MG63 (cell line): ENCODE data around the gene PRKAG2. TPM values are rescaled to one million over a fixed set of nuclear protein-coding genes. Genes with fewer than 3 reads are reported as not detected.

Source experiments
- DNase-seq: peaks from one replicate; pipeline ENCODE4 v3.0.0-alpha.2; 2020
- H3K27me3 ChIP-seq: fragments of 250-450 bp; sonication (Bioruptor Pico); 2 replicates; pipeline ENCODE4 v1.5.1; 2020; ENCODE audit warnings: mild to moderate bottlenecking, moderate library complexity
- H3K36me3 ChIP-seq: fragments of 250-450 bp; sonication (Bioruptor Pico); 2 replicates; pipeline ENCODE4 v1.5.1; 2020; ENCODE audit warnings: mild to moderate bottlenecking, moderate library complexity
- H3K4me3 ChIP-seq: fragments of 250-450 bp; sonication (Bioruptor Pico); 2 replicates; pipeline ENCODE4 v1.5.1; 2020; ENCODE audit warnings: mild to moderate bottlenecking, moderate library complexity
- H3K9me3 ChIP-seq: fragments of 250-450 bp; sonication (Bioruptor Pico); 2 replicates; pipeline ENCODE4 v1.5.1; 2020; ENCODE audit warnings: mild to moderate bottlenecking, moderate library complexity
- total RNA-seq: library from RNA; depleted of rRNA; stranded (reverse); fragments of >200 nt; shearing (Covaris generic); gene quantifications from 2 replicates; pipeline ENCODE4 v1.2.3, GENCODE V29; 2014; ENCODE audit warnings: low replicate concordance

Gene PRKAG2
- total RNA-seq, 1 experiment from 2014 or later = 15.2 TPM

DNA sequence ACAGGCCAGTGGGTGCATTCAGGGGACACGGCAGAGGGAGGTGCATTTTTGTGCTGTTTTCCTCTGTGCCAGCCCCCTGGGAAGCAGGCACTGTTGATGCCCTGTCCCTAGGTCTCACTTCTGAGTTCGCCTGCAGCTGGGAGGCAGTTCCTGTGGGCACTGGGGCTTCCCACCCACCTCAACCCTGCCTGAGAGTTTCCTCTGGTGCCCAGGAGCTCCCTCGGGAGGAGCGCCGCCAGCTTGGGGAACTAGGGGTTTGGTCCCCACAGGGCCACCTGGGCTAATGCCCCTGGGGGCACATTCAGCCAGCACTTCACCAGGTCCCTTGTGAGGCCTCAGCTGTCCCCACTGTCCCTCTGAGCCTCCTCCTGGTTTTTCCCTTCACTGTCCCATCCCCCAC is 179.0 kb downstream of the PRKAG2 start:
- Histone ChIP-seq H3K4me3 (no peak overlapping the region), H3K36me3 (no peaks in the 10 kb centered on the region), H3K9me3 (no peaks in the 10 kb centered on the region), H3K27me3 (no peaks in the 10 kb centered on the region)
- DNase-seq = no peak

DNA sequence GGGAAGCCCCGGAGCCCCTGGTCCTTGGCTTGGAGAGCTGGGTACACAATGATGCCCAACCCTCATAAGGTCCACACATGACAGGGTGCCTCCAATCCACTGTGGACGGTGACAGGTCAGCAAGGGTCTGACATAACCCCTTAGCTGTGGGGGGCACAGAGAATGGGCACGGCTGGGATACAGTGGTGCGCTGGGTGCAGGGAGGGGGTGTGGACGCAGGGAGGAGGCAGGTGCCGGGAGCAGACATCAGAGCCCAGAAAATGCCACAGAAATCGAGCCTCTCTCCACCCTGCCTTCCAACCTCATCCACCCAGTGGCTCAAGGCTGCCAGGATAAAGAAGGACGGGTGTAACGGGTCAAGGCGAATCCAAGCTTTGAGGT is 179.4 kb downstream of the PRKAG2 start:
- Histone ChIP-seq H3K9me3 (no peaks in the 10 kb centered on the region), H3K36me3 (no peaks in the 10 kb centered on the region), H3K4me3 (no peak overlapping the region), H3K27me3 (no peaks in the 10 kb centered on the region)
- DNase-seq = no peak

DNA sequence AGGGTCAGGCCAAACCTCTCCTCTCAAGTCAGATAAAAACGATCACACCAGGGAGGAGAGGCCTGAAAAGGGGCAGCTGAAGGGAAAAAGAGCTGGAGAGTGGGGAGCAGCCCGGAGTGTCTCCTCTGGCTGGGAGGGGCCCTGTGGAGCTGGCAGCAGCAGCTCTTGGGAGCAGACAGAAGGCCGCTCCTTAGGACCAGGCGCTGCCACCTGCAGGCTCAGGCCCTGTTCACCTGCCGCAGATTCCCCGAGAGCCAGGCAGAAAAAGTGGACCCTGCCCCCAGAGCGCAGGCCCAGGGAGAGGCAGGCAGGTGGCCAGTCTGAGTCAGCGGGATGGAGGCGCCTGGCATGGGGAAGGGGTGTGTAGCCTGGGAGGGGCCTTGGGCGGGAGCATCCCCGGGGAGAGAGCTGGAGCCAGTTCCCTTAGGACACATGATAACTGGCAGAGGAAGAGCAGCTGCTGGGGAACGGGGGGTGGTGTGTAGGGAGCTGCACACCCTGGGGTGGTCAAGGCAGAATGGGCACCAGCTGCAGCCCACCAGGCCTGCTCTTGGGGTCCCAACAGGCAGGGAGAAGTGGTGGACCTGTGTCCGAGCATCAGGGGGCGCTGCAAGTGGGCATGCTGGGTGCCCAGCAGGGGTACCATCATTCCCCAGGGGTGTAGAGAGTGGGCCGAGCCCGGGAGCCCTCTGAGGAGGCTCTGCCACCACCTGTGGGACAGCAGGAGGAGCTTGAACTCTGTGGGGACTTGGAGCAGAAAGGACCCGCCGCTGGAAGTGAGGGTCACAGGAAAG is 180.0 kb downstream of the PRKAG2 start:
- Histone ChIP-seq H3K36me3 (no peaks in the 10 kb centered on the region), H3K9me3 (no peaks in the 10 kb centered on the region)
- DNase-seq = peak; percentile 14

DNA sequence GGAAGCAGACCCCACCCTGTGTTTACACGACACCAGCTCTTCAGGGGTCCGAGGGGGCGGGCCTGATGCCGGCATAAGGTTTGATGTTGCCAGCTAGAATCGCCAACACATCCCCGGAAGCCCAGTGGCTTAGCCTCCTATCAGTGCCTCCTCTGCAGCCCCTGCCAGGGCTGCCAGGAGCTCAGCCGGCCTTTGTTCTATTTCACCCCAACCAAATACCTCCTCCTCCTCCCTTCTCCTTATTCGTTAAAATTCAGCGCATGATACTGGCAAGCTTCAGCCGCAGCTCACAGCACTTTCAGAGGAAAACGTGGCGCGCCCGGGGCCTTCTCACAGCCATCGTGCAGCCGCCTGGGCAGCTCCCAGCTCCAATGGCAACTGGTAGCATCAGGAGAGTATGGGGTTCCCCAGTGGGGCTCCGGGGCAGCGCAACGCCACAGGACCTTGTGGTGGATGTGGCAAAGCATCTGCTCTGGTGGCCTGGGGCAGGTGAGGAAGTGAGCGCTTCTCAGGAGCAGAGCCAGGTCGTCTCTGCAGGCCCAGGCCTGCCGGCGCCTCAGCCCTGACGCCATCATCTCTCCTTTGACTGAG is 180.9 kb downstream of the PRKAG2 start:
- Histone ChIP-seq H3K36me3 (no peaks in the 10 kb centered on the region), H3K27me3 (no peaks in the 10 kb centered on the region), H3K9me3 (no peaks in the 10 kb centered on the region), H3K4me3 (no peak overlapping the region)
- no peak for DNase-seq

More for the DNA sequence above, 180.0 kb downstream of the PRKAG2 start:
- no peaks in the 10 kb centered on the region for H3K27me3 ChIP-seq
- H3K4me3 ChIP-seq = no peak overlapping the region

DNA sequence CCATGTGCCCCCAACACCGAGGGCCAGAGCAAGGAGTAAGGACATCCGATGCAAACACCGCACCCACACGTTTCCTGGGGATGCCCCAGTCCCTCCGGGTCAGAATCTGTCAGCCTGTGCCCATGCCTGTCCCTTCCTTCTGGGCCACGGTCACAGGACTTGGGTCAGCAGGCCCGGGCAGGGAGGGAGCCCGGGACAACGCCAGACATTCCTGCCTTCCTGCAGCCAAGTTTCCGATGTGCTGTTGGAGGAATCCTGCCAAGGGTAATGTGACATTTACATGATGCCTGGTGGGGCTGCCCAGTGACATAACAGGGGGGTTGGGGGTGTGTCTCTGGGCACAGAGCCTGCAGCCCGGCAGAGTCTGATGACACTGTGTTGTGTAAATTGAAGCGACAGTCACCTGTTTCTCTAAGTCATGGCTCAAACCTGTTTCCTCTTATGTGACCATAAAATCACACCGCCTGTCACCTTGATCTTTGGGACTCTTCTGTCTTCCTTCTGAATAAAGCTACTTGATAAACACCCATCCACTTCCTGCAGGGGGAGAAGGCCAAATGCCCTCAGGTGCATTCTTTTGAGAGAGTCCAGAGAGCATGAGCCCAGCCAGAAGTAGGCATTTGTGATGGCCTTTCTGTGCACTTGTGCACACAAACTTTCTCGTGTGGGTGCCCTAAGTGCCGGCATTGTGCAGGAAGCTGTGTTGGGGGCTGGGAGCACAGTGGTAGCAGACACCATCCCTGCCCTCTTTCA is 181.9 kb downstream of the PRKAG2 start:
- Histone ChIP-seq H3K36me3 (no peaks in the 10 kb centered on the region), H3K27me3 (no peaks in the 10 kb centered on the region), H3K4me3 (no peak overlapping the region), H3K9me3 (no peaks in the 10 kb centered on the region)
- DNase-seq = no peak

DNA sequence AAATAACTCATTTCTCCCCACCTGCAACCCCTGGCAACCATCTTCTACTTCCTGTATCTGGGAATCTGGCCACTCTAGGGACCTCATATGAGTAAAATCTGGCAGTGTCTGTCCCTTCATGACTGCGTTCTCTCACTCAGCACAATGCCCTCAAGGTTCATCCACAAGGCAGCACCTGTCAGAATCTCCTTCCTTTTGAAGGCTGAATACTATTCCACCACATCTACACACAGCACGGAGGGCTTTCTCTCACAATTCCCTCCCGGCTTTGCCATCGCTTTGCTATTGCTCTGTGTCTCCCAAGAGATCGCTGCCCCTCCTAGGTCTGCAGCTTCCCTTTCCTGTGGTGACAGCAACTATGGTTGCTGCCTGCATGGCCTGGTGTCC is 182.5 kb downstream of the PRKAG2 start:
- no peak for DNase-seq
- Histone ChIP-seq H3K4me3 (no peak overlapping the region), H3K36me3 (no peaks in the 10 kb centered on the region), H3K9me3 (no peaks in the 10 kb centered on the region), H3K27me3 (no peaks in the 10 kb centered on the region)

DNA sequence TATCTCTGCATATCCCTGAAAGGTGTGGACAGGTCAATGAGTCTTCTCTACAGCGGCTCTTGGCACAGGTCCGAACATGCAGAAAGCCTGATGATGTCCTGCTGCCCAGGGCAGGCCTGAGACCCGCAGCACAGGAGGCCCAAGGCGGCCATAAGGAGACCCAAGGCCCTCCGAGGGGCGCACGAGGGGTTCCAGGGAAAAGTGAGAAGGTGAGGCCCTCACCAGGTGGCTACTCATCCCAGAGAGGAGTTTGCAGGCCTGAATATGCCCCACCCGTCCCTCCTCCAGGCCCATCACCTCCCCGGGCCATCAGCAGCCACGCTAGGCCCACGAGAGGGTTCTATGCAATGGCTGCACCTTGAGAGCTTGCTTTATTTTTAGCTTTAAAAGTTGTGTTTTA is 183.8 kb downstream of the PRKAG2 start:
- DNase-seq = no peak
- Histone ChIP-seq H3K36me3 (no peaks in the 10 kb centered on the region), H3K4me3 (no peak overlapping the region), H3K9me3 (no peaks in the 10 kb centered on the region), H3K27me3 (no peaks in the 10 kb centered on the region)

DNA sequence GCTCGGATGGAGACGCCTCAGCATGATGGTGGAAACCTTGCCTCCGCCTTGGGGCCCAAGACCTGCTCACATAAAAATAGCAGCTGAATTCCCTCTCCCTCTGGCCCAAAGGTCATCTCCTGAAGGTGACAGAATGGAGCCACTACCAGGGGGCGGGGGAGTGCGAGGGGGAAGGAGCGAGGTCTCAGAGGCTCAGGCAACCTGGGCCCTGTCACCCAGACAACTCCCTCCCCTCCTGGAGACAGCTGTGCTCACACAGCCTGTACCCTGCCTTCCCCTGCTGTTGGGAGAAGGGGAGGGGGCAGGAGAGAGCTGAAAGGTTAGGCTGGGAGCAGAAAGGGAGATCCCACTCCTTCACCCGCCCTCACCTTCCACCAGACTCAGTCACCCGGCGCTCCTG is 184.2 kb downstream of the PRKAG2 start:
- no peaks in the 10 kb centered on the region for H3K27me3 ChIP-seq
- H3K4me3 ChIP-seq = no peak overlapping the region
- DNase-seq = no peak
- no peaks in the 10 kb centered on the region for H3K36me3 ChIP-seq
- H3K9me3 ChIP-seq = no peaks in the 10 kb centered on the region

DNA sequence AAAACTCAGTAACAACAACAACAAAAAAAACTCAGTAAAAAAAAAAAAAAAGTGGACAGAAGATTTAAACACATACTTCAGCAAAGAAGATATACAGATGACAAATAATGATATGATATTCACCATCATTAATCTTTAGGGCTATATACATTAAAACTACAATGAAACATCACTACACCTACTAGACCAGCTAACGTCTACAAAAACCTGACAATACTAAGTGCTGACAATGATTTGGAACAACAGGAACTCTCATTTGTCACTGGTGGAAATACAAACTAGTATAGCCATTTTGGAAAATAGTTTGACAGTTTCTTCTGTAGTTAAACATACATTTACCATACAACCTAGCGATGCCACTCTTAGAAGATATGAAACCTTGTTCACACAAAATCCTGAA is 185.5 kb downstream of the PRKAG2 start:
- Histone ChIP-seq H3K27me3 (no peaks in the 10 kb centered on the region), H3K4me3 (no peak overlapping the region), H3K36me3 (no peaks in the 10 kb centered on the region), H3K9me3 (no peaks in the 10 kb centered on the region)
- no peak for DNase-seq

DNA sequence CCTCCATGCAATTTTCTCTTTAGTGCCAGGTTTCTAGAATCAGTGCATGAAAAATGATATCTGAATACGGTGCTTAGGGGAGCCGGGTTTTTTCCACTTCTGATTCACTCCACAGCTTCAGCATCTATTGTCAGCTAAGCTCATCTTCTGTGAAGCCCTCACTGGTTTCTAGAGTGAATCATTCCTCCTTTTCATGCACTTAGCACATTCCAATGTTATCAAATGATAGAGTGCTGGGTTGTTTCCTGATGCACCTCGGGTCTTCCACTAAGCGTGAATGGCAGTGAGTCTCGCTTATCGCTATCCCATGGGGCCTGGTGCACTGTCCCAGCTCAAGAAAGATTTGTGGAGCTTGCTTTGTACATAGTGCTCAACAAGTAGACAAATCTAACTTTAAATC is 186.3 kb downstream of the PRKAG2 start:
- H3K4me3 ChIP-seq = no peak overlapping the region
- no peaks in the 10 kb centered on the region for H3K27me3 ChIP-seq
- no peaks in the 10 kb centered on the region for H3K36me3 ChIP-seq
- H3K9me3 ChIP-seq = no peaks in the 10 kb centered on the region
- no peak for DNase-seq

DNA sequence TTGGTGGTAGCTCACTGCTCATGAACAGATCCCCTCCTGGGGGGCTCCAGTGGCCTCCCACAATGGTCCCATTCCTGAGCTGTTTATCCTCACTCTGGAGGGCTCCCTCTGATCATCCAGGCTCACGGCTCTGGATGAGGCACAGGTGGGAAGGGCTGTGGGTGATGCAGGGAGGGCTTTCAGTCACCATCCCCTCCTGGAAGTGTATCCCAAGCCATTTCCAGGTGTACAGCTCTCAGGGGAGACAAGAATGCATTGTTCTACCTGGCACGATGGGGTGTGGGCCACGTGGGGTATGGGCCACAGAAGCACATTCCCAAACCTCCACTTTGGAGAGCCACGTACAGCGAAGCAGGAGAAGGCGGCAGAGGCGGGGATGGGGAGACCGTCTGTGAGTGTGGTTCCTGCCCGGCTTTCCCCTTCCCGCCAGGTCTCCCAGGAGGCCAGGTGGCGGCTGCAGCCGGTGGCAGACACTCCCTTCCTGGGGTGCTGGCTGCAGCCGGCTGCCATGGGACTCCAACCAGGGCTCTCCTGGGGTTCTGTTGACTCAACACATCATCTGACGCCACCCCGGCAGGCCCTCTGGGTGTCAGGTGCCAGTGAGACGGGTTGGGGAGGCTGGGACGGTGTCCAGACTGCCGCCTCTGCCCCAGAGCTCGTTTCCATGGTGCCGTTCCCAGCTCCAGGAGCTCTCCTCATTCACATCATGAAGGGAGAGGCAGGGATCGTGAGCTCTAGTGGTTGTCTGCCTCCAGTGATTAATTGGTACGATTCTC is 187.5 kb downstream of the PRKAG2 start:
- Histone ChIP-seq H3K9me3 (no peaks in the 10 kb centered on the region), H3K4me3 (no peak overlapping the region), H3K27me3 (no peaks in the 10 kb centered on the region), H3K36me3 (no peaks in the 10 kb centered on the region)
- peak; percentile 36 for DNase-seq

DNA sequence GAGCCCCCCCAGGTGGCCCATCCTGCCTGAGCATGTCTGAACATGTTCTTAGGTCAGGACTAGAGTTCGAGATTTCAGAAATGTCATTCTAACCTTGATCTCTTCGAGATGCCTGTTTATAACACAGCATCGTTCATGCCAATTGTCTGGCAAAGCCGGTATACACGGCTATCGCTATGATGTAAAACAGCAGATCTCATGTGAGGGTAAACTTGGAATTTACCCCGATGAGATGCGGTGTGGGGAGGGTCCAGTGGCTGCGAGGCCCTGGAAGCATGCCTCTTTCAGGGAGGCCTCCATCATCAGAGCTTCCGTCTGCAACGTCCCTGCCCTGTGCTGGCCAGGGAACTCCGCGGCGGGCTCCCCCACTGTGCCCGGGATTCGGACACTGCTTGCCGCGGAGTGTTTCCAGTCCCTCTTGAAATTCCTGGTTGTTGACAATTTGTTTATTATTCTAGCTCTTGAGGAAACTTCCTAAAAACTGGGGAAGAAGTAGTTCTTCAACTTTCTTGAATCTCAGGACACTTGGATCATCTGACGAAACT is 188.6 kb downstream of the PRKAG2 start:
- Histone ChIP-seq H3K36me3 (no peaks in the 10 kb centered on the region), H3K9me3 (no peaks in the 10 kb centered on the region), H3K4me3 (no peak overlapping the region), H3K27me3 (no peaks in the 10 kb centered on the region)
- DNase-seq = no peak

DNA sequence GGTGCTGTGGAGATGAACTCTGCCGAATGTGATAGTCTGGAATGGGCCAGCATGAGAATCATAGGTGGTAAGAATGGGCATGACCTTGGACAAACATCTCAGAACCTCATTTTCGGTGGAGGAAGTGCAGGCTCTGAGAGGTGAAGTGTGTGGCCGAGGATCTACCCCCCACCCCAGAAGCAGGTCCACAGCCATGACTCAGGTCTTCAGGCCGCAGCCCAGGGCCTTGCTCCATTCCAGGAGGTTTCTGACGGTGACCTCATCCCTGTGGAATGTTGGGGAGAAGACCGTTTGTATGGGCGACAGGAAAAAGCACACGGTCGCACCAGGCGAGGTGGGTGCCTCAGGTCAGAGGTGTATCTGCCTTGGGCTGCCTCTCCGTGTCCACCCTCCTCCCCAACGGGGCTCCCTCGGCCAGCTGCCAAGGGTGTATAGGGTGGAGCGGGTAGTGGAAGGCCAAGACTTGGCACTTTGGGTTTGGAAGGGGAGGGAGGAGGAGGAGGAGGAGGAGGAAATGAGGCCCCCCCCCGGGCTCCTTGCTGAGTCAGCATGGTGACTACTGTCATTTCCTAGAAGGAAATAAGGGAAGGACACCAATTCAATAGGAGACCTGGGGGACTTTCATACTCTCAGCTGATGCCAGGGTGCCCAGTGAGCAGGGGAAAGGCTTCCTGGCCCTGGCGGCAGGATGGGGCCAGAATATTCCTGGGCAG is 189.2 kb downstream of the PRKAG2 start:
- DNase-seq = peak; percentile 94

DNA sequence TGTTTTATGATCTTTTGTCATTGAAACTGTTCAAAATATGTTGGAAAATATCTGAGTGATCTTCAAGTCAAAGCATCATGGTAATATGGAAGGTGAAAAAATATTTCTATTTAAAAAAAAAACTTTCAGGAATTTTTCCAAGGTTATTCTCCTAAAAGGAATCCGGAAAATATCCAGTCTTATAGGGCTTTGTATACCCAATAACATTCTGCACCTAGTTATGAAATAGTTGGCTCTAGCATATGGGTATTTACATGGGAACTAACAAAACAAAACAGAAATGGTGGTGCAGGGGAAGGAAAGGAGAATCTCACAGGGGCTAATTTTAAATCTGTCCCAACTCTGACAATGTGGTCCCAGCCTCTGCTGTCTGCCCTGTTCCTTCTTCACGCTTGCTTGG is 190.1 kb downstream of the PRKAG2 start:
- Histone ChIP-seq H3K36me3 (no peaks in the 10 kb centered on the region), H3K27me3 (no peaks in the 10 kb centered on the region), H3K4me3 (no peak overlapping the region), H3K9me3 (no peaks in the 10 kb centered on the region)
- DNase-seq = no peak

More for the DNA sequence above, 189.2 kb downstream of the PRKAG2 start:
- Histone ChIP-seq H3K36me3 (no peaks in the 10 kb centered on the region), H3K9me3 (no peaks in the 10 kb centered on the region), H3K27me3 (no peaks in the 10 kb centered on the region), H3K4me3 (no peak overlapping the region)

DNA sequence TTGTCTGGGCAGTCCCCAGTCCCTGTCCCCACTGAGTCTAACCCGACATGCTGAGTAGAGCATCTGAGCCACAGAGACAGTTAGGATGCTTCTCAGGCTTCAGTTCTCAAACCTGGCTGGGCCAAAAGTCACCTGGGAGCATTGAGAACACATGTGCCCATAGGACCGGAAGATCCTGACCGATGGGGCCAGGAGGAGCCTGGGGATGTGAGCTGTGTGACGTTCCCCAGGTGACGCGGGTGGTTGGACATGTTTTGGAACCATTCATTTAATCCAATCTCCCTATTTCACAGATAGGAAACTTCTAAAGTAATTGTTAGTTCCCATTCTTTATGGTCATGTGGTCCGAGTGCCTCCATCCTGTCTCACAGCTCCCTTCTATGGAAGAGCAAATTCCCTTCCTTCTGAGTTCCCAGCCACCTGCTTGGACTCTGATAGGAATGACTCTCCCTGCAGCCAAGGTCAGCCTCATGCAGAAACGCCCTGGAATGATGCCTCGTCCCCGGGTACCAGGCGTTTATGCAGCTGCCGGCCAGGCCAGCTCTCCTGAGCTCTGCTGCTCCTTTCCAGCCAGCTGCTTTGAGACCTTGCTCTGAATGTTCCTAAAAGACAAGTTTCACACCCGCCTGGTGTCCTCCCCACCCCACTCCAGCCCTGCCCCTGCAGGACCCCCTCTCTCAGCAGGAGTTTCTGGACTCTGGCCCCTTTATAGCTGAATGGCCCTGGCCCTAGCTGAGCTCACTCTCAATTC is 190.7 kb downstream of the PRKAG2 start:
- Histone ChIP-seq H3K36me3 (no peaks in the 10 kb centered on the region), H3K4me3 (no peak overlapping the region), H3K27me3 (no peaks in the 10 kb centered on the region), H3K9me3 (no peaks in the 10 kb centered on the region)
- no peak for DNase-seq
